ENCODE data around the gene NUP153.

Gene NUP153

DNA sequence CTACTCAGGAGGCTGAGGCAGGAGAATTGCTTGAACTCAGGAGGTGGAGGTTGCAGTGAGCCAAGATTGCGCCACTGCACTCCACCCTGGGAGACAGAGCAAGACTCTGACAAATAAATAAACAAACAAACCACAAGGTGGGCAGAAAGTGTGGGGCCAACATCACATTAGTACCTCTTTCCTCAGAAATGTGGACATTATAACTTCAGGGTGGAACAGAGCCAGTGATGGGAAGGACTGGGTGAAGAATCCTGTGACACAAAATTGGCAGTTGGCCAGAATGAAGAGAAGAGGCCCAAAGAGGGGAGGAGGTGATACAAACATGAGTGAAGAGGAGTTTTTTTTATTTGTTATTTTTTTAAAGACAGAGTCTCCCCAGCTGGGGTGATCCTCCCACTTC lies 50.6 kb downstream of the NUP153 start:
- DNase-seq = no peak

DNA sequence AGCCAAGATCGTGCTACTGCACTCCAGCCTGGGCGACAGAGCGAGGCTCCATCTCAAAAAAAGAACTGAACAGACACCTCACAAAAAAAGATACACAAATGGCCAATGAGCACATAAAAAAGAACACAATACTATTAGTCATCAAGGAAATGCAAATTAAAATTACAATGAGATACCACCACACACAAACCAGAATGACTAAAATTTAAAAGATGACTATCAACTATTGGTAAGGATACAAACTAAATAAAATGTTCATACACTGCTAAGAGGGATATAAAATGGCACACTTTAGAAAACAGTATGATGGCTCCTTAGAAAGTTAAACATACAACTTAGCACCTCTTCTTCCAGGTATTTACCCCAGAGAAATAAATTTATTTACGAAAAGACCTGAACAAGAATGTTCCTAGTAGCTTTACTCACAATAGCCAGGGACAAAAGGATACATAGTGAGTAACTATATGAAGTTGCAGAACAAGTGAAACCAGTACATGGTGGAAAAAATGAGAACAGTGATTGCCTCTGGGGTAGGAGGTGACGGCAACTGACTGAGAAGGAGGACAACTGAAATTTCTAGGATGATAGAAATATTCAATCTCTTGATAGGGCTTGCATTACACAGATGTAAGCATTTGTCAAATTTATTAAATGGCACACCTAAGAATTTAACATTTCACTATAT lies 53.4 kb downstream of the NUP153 start:
- no peak for DNase-seq

DNA sequence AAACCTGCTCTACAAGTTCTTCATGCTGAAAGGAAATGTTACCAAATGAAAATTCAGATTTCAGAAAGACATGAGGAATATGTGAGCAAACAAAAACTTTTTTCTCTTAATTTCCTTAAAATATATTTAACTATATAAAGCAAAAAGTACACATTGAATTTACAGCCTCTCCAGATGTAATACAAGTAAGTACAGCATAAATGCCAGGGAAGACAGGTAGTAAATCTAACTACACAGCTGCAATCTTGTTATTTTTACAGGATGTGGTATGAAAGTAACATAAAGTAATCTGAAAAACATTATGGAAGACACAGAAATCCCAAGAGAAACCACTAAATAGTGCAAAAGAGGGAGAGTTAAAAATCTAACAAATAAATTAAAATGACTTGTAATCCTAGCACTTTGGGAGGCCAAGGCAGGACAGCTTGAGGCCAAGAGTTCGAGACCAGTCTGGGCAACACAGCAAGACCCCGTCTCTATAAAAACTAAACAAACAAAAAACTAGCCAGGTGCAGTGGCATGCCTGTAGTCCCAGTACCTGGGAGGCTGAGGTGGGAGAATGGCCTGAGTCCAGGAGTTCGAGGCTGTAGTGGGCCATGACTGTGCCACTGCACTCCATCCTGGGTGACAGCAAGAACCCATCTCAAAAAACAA lies 55.9 kb downstream of the NUP153 start:
- no peak for DNase-seq

DNA sequence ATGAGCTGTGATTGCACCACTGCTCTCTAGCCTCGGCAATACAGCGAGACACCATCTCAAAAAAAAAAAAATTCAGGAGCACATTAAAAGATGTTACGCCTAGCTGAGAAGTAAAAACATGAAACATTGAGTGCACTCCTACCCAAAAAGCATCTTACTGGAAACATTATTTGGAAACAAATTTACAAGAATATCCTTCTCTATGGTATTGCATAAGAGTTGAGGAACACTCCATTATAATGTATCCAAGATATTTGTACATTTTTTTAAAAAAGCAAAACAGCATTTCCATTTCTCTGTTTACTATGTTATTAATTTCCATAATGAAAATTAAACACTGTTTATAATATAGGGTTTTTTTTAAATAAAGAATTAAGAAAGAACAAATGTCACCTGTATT lies 58.0 kb downstream of the NUP153 start:
- no peak for DNase-seq

DNA sequence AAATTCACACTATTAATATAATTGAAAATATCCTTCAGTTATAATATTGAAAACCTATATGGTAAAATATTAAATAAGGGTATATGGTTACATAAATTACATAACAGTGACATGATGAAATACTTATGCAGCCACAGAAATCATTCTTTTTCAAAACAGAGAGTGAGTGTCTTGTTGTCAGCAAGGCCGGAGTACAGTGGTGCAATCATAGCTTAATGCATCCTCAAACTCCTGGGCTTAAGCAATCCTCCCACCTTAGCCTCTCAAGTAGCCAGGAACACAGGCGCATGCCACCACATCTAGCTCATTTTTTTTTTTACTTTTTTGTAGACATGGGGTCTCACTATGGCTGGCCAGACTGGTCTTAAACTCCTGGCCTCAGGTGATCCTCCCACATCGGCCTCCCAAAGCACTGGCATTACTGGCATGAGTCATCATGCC lies 66.2 kb downstream of the NUP153 start:
- no peak for DNase-seq

DNA sequence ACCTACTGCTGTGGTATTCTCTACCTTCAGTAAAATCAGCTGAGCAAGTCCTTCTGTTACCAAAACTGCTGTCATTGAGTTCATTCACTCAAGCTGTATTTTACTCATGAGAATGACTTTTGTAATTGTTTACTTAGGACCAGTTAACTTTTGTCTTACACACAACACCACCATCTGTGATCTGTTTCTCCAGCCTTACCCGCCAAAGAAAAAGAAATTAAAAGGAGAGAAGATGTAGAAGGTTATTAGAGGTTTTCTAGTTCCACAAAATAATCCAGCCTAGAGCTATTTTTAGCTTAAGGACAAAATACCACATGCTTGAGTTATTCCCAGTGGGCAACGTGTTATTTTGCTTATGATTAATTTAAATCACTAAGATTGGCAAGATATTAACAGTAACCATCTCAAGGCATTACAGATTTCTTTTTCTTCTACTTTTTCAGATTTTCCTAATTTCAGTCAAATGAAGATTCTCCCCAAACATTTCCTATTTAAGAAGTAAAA lies 68.5 kb downstream of the NUP153 start:
- no peak for DNase-seq

DNA sequence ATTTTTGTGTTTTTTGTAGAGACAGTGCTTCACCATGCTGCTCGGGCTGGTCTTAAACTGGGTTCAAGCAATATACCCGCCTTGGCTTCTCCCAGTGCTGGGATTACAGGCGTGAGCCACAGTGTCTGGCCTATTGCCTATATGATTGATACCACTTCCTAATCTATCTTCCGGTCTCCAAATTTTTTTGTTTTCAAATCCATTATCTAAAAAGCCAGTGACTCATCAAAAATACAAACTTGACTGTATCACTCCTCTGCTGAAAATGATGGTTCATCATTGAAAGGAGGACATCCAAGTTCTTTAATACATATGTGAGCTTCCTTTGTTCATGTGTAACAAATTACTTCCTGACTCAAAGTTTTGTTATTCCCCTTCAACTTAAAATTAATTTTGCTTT lies 71.2 kb downstream of the NUP153 start:
- DNase-seq = no peak

DNA sequence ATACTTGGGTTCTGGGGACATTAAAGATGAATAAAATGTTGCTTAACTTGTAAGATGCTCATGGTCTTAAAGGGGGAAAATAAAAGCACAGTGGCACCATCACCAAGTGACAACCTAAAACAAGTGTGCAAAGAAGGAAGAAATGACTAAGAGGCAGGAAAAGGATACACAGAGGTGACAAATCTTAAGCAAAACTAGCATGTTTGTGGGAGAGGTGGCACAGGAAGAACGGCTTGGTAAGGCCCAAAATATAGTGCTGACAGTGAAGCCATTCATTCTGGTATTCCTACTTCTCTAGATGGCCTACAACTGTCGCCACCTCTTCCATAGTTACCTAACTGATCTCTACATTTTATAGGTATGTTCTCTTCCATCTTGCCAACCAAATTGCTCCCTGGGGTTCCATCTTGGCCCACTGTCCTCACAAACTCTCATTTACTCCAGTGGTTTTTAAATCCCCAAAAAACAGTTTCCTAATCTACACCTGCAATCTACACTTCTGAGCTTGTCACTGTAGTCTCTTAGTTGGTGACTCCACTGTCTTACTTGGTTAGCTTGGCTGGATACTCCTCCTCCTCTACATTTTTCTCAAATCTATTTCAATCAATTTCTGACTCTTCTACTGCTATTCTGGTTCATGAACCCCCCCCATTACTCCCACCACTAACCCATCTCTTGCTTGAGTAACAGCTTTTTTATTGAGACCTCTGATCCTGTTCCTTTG lies 73.1 kb downstream of the NUP153 start:
- DNase-seq = no peak

DNA sequence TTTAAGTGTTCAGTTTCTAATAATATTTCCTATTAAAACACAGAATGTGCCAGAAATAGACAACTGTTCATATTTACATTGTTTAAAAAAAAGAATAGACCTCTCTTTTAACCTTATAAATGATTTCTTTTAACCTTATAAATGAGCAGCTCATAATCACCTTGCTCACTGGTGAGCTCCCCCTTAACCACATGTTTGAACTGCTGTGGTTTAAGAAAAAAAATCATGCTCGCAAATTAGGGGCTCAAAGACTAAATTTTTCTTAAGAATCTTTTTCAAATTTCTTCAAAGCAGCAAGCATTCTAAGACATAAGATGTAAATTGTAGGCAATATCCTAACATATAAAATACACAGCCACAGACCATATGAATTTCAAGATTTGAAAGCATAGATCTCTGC lies 73.8 kb downstream of the NUP153 start:
- DNase-seq = no peak

DNA sequence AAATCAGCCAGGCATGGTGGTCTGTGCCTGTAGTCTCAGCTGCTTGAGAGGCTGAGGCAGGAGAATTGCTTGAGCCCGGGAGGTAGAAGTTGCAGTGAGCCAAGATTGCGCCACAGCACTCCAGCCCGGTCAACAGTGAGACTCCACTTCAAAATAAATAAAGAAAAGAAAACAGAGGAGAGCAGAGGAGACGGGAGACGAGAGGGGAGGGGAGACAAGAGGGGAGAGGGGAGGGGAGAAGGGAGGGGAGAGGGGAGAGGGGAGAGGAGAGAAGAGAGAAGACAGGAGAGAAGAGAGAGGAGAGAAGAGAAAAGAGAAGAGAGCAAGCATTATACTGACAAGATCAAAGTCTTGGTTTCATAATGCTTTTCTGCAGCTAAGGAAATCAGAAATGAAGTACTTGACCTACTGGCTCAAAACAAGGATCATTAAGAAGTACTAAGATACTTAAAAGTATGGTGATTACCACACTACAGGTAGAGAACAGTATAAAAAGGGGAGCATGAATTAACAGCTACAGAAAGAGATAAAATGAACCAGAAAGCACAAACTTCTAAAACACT lies 76.1 kb downstream of the NUP153 start:
- no peak for DNase-seq

DNA sequence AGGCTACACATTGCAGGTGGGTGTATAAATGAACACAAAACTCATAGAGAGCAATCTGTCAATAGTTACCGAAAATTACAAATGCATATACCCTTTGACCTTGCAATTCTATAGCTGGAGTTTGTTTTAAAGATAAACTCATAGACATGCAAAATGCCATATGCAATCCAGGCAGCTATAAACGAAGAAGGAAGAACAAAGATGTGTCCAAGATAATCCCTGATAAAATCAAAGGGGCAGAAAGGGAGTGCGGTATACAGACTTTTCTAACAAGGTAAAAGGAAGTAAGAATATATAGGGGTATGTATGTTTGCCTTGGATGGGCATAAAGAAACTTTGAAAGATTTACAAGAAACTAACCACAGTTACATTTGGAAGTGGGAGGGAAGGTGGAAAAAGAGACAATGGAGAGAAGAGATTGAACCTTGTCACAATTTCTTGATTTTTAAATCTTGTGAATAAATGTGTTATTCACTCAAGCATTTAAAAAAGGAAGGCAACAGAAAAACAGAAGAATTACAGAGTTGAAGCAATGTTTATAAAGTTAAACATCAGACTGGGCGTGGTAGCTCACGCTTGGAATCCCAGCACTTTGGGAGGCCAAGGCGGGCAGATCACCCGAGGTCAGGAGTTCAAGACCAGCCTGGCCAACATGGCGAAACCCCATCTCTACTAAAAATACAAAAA lies 76.8 kb downstream of the NUP153 start:
- DNase-seq = no peak

DNA sequence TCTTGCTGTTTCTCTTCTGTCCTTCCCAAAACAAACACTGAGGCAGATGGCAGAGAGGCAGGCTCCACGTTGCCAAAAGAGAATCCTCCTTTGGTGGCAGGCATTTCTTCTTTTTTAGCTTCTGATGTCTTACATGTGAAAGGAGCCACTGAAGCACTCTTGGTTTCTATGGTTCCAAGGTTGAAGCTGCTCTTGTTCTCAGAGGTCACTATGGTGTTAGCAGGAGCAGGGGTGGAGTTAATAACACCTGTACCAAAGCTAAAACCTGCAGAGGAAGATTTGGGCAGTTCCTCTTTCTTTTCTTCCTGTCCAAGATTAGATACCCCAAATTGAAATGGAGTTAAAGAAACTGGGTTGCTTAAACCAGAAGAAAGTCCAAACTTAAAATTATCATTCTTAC lies 77.9 kb downstream of the NUP153 start:
- no peak for DNase-seq

DNA sequence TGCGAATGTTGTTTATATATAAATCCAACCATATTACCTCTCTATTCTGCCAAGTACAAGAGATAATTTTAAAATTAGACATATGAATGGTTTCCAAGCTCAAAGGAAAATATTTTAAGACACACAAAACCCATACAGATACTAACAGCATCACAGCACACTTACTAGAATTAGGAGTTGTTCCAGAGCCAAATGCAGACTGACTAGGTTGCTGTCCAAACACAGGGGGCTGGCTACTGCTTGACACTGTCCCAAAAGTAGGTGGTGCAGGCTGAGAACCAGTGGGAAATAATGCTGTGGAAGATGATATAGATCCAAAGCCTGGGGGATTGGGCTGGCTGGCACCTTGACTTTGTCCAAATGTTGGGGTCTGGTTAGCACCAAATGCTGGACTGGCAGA lies 82.3 kb downstream of the NUP153 start:
- no peak for DNase-seq

DNA sequence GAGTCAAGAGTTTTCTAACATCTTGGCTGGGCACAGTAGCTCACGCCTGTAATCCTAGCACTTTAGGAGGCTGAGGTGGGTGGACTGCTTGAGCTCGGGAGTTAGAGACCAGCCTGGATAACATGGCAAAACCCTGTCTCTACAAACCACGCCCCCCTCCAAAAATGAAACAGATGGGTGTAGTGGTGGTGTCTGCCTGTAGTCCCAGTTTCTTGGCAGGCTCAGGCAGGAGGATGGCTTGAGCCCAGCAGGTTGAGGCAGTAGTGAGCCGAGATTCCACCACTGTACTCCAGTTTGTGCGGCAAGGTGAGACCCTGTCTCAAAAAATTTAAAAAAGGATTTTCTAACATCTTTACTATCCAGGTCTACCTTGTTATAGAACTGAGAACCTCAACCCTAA lies 84.6 kb downstream of the NUP153 start:
- DNase-seq = no peak

DNA sequence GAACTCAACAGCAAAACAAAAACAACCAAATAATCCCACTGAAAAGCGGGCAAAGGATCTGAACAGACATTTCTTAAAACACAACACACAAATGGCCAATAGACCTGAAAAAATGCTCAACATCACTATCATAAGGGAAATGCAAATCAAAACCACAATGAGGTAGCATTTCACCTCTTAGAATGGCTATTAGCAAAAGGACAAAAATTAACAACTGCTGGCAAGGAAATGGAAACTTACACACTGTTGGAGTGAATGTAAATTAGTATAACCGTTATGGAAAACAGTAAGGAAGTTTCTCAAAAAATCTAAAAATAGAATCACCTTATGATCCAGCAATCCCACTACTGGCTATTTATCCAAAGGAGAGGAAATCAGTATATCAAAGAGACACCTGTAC lies 85.7 kb downstream of the NUP153 start:
- DNase-seq = no peak

DNA sequence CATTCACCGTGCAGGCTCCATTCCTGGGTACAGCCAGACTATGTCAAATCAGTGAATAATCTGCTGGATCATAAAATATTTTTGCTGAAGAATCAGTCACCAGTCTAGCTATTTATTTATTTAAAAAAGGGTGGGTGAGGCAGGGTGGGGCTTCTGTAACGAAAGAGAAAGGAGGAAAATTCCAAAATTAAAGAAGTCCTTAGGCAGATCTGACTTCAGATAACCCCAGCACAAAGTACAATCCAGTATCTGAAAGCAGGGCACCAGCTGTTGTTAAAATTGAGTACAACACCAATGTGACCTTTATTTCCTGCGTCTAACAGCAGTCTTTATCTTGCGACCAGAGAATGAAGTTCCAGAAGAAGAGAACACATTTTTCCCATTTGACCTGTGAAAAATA lies 90.9 kb downstream of the NUP153 start:
- DNase-seq = no peak

DNA sequence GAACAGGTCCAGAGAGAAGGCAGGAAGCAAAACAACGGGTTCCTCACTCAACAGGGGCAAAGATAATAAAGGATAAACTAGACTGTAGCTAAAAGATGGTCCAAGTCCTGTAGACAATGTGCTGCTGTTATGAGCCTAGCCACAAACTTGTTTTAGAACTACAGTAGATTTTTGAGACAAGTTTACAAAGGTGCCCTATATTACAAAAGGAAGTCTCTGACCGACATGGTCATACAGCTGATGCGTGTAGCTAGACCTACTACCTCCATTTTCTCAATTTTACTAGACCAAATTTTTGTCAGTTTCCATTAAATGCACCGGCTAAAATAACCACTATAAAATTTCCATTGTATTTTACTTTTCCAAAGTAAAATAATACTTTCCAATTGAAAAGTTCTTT lies 94.7 kb downstream of the NUP153 start:
- no peak for DNase-seq

DNA sequence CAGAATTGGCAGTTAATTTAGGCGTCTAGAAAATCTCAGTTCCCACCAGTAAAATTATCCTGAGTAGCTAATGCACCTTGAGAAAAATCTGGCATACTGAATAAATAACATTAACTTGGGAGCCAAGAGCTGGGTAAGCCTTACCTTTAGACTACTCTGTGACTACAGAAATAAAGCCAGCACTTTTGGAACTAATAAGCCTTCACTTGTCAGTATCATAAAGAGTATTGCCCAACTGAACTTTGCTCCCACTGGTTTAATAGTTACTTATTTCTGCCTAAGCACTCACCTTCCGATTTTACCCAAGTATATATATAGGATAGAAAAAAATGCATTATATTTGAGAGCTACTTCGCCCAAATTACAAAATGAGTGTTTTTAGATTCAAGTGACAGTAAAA lies 95.9 kb downstream of the NUP153 start:
- no peak for DNase-seq

DNA sequence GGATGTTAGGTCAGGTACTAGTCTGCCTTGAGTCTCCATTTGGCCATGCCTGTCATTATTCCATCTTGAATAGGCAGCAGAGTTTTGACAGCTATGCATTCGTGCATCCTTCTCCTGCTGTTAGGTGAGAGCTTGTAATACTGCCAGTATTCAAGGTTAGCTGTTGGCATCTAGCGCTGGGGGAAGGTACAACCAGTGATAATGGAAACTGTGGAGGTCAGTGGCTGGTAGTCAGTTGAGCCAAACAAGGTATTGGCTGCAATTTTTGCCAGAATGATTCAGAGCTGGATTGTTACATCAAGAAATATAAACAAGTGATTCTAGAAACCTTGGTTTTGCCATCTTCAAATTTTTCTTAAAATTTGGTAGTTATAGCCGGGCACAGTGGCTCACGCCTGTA lies 100.1 kb downstream of the NUP153 start:
- no peak for DNase-seq

DNA sequence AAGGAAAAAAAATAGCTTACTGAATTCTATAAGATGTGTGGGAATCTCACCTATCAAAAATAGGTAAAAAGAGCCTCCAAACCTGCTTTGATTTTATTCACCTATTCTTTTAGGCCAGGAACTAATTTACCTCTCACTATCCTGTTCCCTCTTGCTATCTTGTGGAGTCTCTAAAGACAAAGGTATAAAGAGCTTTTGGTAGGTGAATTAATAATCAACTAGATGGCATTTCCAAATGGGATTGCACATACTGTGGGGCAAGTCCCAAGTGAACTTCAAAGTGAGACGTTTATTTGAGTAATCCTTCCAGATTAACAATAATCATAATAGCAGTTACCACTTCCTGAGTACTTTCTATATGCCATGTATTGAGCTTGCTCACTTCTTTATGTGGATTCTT lies 103.8 kb downstream of the NUP153 start:
- DNase-seq = no peak

DNA sequence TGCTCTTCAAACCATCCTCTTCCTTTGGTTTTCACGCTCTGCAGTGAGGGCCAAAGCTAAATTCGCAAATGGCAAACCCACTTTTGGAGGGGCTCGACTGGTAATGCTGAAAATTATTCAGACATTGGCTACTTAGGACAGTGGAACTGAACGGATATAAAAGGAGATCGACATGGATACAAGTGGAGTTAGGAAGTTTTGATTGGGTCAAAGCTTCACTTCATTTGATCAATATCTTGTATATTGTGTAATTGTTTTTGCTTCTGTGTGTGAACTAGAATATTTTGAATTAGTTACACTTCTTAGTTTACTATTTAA lies 105.4 kb downstream of the NUP153 start:
- no peak for DNase-seq

DNA sequence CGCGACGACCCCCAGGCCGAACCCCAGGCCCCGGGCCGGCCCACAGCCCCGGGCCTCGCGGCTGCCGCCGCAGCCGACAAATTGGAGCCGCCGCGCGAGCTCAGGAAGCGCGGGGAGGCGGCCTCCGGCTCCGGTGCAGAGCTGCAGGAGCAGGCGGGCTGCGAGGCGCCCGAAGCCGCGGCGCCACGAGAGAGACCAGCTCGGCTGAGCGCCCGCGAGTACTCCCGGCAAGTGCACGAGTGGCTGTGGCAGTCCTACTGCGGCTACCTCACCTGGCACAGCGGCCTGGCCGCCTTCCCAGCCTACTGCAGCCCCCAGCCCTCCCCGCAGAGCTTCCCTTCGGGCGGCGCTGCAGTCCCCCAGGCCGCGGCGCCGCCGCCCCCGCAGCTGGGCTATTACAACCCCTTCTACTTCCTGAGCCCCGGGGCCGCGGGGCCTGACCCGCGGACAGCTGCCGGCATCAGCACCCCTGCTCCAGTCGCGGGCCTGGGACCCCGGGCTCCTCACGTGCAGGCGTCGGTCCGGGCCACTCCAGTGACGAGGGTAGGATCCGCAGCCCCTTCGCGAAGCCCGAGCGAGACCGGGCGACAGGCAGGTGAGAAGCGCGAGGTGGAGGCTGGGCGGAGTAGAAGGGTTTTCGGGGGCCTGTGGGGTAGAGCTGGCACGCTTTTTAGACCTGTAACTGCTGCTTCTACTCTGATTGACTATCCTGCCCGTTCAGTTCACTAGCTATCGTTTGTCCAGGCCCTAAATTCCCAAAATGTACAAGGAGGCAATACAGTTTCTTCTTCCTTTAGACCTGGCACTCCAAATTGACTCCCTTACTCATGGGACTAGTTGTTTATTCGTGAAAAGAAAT lies 106.0 kb downstream of the NUP153 start:
- DNase-seq = peak; percentile 69 to 74
